Stimulated activated CD4-positive, alpha-beta T cell treated with anti-CD3 and anti-CD28 coated beads, Interleukin-2, amount 100 ng/mL, for 4 hours (primary cell): Measurements from ENCODE around the gene SMARCA5.

Experiments
- DNase-seq: peaks from one replicate; pipeline ENCODE4 v3.0.0-alpha.2; 2020; ENCODE audit warnings: low read depth

SMARCA5 gene

DNA sequence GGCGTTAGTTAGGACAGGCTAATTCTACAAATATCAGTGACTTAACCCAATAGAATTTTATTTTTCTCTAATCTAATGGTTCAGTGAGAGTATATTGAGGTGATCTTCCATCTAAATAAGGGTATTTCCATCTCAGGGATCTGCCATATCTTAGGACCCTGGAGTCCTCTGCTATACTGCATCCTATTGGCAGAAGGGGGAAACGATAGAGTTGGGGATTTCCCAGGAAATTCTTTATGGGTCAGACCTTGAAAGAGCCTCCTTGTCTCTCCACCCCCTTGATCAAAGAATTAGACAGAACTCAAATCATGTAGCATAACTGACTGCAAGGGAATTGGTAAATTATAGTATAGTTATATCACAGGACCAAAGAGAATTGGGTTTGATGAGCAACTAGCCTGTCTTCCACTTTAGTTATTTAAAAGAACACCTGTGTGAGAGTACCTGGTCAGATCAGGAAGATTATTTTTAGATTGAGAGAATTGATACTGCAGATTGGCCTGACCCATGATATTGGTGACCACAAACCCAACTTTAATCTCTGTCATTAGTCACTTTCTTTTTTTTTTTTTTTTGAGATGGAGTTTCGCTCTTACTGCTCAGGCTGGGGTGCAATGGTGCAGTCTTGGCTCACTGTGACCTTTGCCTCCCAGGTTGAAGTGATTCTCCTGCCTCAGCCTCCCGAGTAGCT is 25.6 kb downstream of the SMARCA5 start:
- no peak for DNase-seq

GRCh38 chr4:143539670-143540023 is 26.1 kb downstream of the SMARCA5 start:
- no peak for DNase-seq

DNA sequence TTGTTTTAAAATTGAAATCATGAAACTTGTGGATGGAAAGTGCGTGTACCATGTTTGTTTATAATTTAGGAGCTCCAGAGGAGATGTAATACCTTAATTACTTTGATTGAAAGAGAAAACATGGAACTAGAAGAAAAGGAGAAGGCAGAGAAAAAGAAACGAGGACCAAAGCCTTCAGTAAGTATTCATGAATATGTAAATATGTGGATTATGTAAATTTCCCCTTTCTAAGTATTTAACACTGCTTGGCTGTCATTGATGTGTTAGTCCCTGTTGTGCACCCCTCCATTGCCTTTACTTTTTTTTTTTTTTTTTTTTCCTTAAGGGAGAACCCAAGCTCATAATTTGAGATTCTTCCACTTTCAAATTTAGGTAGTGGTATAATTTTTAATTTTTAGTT is 36.4 kb downstream of the SMARCA5 start:
- DNase-seq, result no peak

GRCh38 chr4:143554728-143555597 is 41.5 kb downstream of the SMARCA5 start:
- DNase-seq, result no peak

- no peak for DNase-seq
These were observed 42.2 kb downstream of the SMARCA5 start for GRCh38 chr4:143555676-143556075.

- DNase-seq, result no peak
These were observed 44.8 kb downstream of the SMARCA5 start for GRCh38 chr4:143558286-143558685.

GRCh38 chr4:143558823-143559756 is 45.6 kb downstream of the SMARCA5 start:
- DNase-seq, result peak; percentile 68

- peak; percentile 48 for DNase-seq
These were observed 46.2 kb downstream of the SMARCA5 start for GRCh38 chr4:143559757-143560147.

GRCh38 chr4:143564472-143564871 is 51.0 kb downstream of the SMARCA5 start:
- no peak for DNase-seq

DNA sequence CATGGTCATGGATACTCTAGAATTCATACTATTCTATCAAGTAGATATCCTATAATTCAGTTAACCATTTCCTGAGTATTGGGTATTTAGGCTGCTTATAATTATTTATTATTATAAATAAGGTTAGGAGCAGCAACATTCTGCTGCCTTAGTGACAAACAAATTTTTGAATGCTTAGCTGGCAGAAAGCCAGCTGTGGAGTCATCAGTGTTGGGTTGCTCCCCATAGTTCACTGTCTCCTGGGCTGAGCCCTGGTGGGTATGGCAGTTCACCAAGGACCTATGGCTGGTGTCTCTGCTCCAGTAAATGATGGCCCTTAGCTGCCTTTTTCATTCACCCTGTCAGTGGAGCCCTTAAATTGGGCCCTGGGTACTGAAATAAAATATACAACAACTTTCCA is 61.8 kb downstream of the SMARCA5 start:
- DNase-seq, result no peak

GRCh38 chr4:143581331-143581946 is 67.9 kb downstream of the SMARCA5 start:
- DNase-seq, result no peak

GRCh38 chr4:143585548-143585947 is 72.0 kb downstream of the SMARCA5 start:
- no peak for DNase-seq

- DNase-seq, result no peak
These were observed 72.6 kb downstream of the SMARCA5 start for GRCh38 chr4:143586080-143586479.

DNA sequence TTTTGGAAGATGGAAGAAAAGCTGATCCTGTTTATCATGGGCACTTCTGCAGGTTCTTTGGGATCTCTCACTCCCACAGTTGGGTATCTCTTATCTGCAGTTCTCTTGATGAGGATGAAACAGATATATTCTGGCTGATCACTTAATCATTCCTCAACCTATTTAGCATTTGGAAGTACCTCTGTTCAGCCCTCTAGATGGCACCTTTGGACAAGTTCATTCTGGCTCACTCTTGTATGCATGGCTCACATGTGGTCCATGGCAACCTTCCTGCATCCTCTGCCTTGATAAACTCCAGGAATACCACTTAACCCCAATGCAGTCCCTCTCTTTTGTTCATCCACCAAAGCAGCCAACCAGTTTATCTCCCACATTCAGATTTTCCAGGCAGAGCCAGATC is 74.2 kb downstream of the SMARCA5 start:
- DNase-seq, result no peak

DNA sequence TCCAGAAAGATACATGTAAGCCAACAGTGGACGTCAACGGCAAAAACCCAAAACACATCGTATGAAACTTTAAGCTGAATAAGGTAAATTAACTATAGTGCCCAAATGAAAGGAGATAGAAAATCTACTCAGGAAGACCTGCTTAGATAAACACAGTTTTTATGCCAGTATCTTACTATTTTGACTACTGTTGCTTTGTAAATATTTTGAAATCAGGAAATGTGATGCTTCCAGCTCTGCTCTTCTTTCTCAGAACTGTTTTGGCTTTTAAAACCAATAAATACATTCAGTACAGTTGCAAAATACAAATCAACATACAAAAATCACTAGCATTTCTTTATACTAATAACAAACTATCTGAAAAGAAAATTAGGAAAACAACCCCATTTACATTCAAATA is 83.8 kb downstream of the SMARCA5 start:
- DNase-seq, result no peak

DNA sequence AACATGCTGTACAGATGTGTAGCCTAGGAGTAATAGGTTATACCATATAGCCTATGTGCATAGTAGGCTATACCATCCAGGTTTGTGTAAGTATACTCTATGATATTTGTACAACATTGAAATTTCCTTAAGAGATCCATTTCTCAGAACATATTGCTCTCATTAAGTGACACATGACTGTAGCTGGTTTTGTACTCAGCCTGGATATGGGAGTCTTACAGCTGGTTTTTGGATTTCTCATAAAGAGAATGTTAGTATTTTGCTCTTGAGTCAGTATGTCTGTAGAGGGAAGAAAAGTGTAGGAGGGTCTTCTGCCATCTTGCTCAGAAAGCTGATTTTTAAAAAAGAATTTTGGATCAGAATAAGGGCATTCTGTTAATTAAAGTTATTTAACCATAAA is 85.3 kb downstream of the SMARCA5 start:
- DNase-seq, result no peak

DNA sequence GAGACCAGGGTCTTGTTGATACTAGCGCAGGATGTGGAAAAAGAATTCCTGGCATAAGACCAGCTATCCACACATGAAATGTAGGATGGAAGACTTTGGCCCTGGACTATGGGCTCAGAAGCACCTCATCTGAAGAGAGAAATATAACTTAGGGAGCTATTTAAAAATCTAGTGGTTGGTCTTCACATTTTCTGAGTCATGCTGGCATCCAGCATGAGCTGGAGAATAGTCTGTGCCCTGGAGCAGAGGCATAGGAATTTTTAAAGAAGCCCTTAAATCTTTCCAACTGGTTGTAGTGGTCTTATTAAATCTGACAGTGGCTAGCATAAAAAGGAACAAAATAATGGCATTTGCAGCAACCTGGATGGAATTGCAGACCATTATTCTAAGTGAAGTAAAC is 86.3 kb downstream of the SMARCA5 start:
- DNase-seq, result no peak

DNA sequence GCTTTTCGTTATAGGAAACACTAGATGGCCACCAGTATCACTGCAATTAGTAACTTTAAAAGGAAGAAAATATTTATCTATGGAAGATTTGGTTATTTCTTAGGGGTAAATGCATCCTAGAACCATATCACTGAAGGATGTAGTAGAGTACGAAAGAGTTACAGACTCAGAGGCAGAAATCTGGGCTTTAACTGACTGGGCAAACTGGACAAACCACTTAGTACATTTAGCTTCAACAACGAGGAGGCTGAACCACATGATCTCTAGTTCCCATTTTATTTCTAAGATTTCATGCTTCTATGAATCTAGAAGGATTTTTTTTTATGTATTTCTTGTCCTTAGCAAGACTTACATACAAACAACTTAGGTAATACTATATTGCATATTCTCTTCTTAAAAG is 93.0 kb downstream of the SMARCA5 start:
- DNase-seq, result no peak
